ENCODE measurements around the gene USP7.
"Not testable (repeated sequence)": the region's sequence is repeated elsewhere in the genome, so short reads cannot be mapped to it uniquely, and the experiment has no call there.

USP7 gene

GRCh38 chr16:8920645-8921346 is 42.9 kb downstream of the USP7 start:
- no peak for DNase-seq

GRCh38 chr16:8919934-8920462 is 43.7 kb downstream of the USP7 start:
- DNase-seq: no peak

GRCh38 chr16:8919089-8919933 is 44.4 kb downstream of the USP7 start:
- DNase-seq: no peak

- DNase-seq: not testable (repeated sequence)
These were observed 46.4 kb downstream of the USP7 start for GRCh38 chr16:8917336-8917735.

- no peak for DNase-seq
These were observed 47.0 kb downstream of the USP7 start for GRCh38 chr16:8916541-8917225.

GRCh38 chr16:8915722-8916301 is 47.9 kb downstream of the USP7 start:
- no peak for DNase-seq

- DNase-seq: no peak
These were observed 49.6 kb downstream of the USP7 start for GRCh38 chr16:8914098-8914497.

- DNase-seq: no peak
These were observed 50.9 kb downstream of the USP7 start for GRCh38 chr16:8912793-8913192.

- no peak for DNase-seq
These were observed 52.9 kb downstream of the USP7 start for GRCh38 chr16:8910811-8911210.

- DNase-seq: no peak
These were observed 54.8 kb downstream of the USP7 start for GRCh38 chr16:8908810-8909468.

GRCh38 chr16:8907096-8907495 is 56.6 kb downstream of the USP7 start:
- DNase-seq: no peak

GRCh38 chr16:8905795-8906591 is 57.7 kb downstream of the USP7 start:
- DNase-seq: no peak

GRCh38 chr16:8905168-8905762 is 58.4 kb downstream of the USP7 start:
- no peak for DNase-seq

- no peak for DNase-seq
These were observed 59.7 kb downstream of the USP7 start for GRCh38 chr16:8904018-8904430.

- no peak for DNase-seq
These were observed 60.7 kb downstream of the USP7 start for GRCh38 chr16:8903004-8903403.

GRCh38 chr16:8901320-8901861 is 62.3 kb downstream of the USP7 start:
- no peak for DNase-seq

- DNase-seq: no peak
These were observed 63.4 kb downstream of the USP7 start for GRCh38 chr16:8900343-8900742.

GRCh38 chr16:8899709-8900317 is 63.9 kb downstream of the USP7 start:
- DNase-seq: no peak

- no peak for DNase-seq
These were observed 64.9 kb downstream of the USP7 start for GRCh38 chr16:8898660-8899318.

Data from CD4-positive, alpha-beta T cell treated with Interleukin-15 for 1 hour (primary cell).